ENCODE data around the gene GTF2H4.
"Not testable (repeated sequence)": the region's sequence is repeated elsewhere in the genome, so short reads cannot be mapped to it uniquely, and the experiment has no call there.

GTF2H4 gene

DNA sequence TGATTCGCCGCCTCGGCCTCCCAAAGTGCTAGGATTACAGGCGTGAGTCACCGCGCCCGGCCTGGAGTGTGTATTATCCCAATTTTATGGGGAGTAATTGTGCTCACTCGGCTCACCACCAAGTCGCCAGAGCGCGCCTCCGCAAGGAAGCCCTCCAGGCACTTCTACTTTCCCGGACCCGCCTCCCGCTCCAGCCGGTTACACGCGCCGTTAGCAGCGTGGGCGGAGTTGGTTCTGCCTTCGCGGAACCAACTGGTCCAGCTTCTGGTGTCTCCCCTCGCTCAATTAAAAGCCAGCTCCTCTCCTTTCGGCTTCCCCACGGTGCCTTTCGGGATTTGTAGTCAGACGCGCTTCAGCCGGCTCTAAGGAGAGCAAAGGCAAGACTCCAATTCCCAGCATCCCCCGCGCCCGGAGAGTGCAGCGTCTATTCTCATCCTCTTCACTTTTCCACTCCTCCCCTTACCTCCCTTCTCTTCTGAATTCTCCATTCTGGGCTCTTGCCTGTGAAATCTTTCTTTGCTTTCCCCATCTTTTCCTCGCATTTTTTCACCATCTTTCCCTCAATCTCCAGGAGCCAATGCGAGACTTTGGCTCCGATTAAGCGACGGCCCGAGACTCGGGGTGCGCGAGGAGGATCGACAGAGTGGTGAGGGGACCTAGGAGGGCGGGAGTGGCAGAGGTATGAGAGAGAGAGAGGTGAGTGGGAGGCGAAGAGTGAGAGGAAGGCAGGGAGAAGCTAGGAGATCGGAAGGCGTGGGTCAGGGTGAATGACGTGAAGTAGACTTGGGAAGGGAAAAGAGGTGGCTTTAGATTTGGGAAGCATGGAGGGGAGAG, at the start of gene GTF2H4:
Gene GTF2H4 (plus strand): TSS at position 450 of the 834 bp plus-strand sequence.
- peak; percentile 88 for DNase-seq (ENCODE audit: low read depth, low spot score)

DNA sequence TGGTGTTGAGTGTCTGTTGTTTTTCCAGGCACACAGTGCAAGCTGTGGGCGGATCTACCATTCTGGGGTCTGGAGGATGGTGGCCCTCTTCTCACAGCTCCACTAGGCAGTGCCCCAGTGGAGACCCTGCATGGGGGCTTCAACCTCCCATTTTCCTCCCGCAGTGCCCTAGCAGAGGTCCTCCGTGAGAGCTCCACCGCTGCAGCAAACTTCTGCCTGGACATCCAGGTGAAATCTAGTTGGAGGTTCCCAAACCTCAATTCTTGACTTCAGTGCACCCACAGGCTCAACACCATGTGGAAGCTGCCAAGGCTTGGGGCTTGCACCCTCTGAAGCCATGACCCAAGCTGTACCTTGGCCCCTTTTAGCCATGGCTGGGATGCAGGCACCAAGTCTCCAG, 48.3 kb upstream of the GTF2H4 start:
- not testable (repeated sequence) for DNase-seq (ENCODE audit: low read depth, low spot score)

GRCh38 chr6:30861257-30862048, 46.6 kb upstream of the GTF2H4 start:
- no peak for DNase-seq (ENCODE audit: low read depth, low spot score)

GRCh38 chr6:30862156-30862875, 45.7 kb upstream of the GTF2H4 start:
- no peak for DNase-seq (ENCODE audit: low read depth, low spot score)

DNA sequence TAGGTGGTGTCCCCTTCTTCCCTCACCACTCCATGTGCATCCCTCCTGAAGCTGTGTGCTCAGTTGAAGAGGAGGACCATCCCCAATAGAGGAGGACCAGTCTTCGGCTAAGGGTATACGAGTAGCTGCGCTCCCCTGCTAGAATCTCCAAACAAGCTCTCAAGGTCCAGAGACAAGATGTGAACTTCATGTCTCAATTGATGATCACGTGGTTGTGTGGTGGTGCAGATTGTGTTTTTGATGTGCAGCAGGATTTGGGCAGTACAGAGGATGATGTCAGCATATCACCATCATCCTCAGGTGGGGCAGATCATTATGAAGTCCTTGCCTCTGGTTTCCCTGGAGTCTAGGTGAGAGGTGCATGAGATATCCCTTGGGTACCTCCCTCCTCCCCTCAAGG, 43.7 kb upstream of the GTF2H4 start:
- no peak for DNase-seq (ENCODE audit: low read depth, low spot score)

DNA sequence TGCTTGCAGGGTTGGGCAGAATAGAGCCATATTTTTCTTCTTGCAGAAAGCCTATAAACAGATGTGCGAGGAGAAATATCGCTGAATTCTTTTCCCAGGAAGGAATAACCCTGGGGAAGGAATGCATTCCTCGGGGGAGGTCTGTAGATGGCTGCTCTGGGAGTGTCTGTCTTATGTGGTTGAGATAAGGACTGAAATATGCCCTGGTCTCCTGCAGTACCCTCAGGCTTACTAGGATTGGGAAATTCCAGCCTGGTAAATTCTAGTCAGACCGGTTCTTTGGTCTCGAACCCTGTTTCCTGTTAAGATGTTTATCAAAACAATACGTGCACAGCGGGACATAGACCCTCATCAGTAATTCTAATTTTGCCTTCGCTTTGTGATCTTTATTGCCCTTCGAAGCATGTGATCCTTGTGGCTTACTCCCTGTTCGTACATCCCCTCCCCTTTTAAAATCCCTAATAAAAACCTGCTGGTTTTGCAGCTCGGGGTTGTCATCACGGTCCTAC, 38.7 kb upstream of the GTF2H4 start:
- not testable (repeated sequence) for DNase-seq (ENCODE audit: low read depth, low spot score)

- no peak for DNase-seq (ENCODE audit: low read depth, low spot score)
These were observed 37.5 kb upstream of the GTF2H4 start for GRCh38 chr6:30870546-30870945.

GRCh38 chr6:30871592-30872183, 36.3 kb upstream of the GTF2H4 start:
- DNase-seq (ENCODE audit: low read depth, low spot score), result no peak

- no peak for DNase-seq (ENCODE audit: low read depth, low spot score)
These were observed 34.8 kb upstream of the GTF2H4 start for GRCh38 chr6:30873137-30873640.

DNA sequence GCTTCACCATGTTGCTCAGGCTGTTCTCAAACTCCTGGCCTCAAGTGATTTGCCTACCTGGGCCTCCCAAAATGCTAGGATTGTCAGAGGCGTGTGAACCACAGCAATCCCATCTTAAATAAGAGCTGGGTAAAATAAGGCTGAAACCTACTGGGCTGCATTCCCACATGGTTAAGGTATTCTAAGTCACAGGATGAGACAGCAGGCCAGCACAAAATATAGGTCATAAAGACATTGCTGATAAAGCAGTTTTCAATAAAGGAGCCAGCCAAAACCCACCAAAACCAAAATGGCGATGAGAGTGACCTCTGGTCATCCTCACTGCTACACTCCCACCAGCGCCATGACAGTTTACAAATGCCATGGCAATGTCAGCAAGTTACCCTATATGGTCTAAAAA, 34.2 kb upstream of the GTF2H4 start:
- not testable (repeated sequence) for DNase-seq (ENCODE audit: low read depth, low spot score)

GRCh38 chr6:30875244-30876038, 32.6 kb upstream of the GTF2H4 start:
- no peak for DNase-seq (ENCODE audit: low read depth, low spot score)

DNA sequence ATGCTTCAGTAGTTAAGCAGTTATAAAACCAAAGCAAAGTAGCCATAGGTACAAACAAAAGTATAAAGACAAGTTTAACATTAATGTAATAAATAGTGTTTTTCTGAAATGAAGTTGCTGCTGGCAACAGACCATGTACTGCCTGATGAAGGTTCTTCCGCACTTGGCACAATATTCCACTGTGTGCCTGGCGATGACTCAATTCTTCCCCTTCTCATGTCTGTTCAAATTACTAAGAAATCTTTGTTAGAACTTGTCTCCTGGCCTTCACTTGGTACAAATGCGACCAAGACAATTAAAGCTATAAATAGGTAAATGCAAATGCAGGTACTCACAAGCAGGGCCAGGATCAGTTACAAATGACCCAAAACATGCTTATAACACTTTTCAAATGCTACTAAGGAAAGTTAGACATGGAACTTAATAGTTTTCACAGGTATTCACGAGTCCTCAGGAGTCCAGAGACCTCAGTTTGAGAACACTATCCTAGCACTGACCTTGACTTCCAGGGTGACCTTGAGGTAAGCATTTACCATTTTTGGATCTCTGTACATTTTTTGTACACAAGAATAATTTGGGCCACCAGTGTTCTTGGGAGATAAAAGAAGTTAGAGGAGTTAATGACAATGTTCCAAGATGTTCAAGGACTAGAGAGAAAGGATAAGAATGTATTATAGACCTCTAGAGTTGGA, 31.8 kb upstream of the GTF2H4 start:
- DNase-seq (ENCODE audit: low read depth, low spot score), result no peak

GRCh38 chr6:30877419-30878262, 30.4 kb upstream of the GTF2H4 start:
- peak; percentile 38 for DNase-seq (ENCODE audit: low read depth, low spot score)

- DNase-seq (ENCODE audit: low read depth, low spot score), result no peak
These were observed 28.2 kb upstream of the GTF2H4 start for GRCh38 chr6:30879684-30880427.

DNA sequence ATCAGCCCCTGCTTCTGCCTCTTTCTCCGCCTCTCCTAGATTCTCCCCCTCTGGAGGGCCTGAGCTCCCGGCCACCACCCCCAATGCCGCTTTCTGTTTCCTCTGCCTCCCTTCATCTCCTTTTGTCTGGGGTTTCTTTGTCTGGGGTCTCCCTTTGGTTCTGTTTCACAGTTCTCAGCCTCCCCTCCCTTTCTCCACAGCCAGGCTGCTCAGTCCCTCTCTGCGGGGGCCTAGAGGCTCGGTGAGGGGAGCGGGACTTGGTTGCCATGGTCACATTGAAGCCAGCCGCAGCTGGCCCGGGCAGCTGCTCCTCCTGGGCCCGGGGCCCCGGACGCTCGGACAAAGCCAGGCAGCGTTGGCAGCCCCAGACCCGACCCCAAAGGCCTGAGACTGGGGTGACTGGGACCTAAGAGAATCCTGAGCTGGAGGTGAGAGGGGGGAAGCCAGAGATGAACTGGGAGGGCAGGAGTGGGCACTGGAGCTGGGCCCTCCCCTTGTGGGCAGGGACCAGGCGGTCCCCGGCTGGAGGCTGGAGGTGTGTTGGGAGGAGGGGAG, 27.2 kb upstream of the GTF2H4 start:
- no peak for DNase-seq (ENCODE audit: low read depth, low spot score)

GRCh38 chr6:30881392-30882203, 26.4 kb upstream of the GTF2H4 start:
- DNase-seq (ENCODE audit: low read depth, low spot score), result no peak

DNA sequence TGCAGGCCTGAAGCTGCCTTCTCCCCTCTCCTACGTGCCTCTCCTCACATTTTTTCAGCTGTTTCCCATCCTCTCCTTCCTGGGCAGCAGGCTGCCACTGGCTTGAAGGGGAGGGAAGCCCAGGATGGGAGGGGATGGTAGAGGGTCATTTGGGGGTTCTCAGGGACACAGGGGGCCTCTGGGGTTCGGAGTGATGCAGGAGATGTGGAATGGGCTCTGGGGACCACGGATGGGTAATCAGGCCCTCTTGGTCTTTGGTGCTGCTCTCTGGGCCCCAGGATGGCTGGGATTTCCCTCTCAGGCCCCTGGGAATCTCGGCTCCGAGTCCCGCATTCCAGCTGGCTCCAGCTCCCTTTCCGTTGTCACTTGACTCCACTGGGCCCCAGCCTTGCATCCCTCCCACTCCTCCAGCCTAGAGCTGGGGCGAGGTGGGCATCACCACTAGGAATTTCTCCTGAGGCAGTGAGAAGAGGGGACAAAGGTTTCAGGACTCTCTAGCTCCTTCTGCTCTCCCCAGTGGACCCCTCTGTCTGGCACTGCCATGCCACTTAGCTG, 25.7 kb upstream of the GTF2H4 start:
- no peak for DNase-seq (ENCODE audit: low read depth, low spot score)

Data from activated naive CD8-positive, alpha-beta T cell treated with anti-CD3 and anti-CD28 coated beads, Interleukin-2, amount 50 U/mL, for 16 hours (primary cell).